Dendritic cell treated with granulocyte-macrophage colony-stimulating factor and Interleukin-4, amounts not matched to agents 40 ng/mL and 50 ng/mL, for 4 days (primary cell): ENCODE data around the gene AATK.

ENCODE experiments used
- H3K27ac Mint-ChIP-seq: one replicate; pipeline ENCODE4 v1.8.0; 2022; ENCODE audit warnings: mild to moderate bottlenecking, mixed read lengths
- H3K27me3 Mint-ChIP-seq: one replicate; pipeline ENCODE4 v1.8.0; 2022; ENCODE audit warnings: mild to moderate bottlenecking, mixed read lengths
- H3K36me3 Mint-ChIP-seq: one replicate; pipeline ENCODE4 v1.8.0; 2022; ENCODE audit warnings: low read depth, mixed read lengths
- H3K4me1 Mint-ChIP-seq: one replicate; pipeline ENCODE4 v1.8.0; 2022; ENCODE audit warnings: low read depth, mixed read lengths
- H3K4me3 Mint-ChIP-seq: one replicate; pipeline ENCODE4 v1.8.0; 2022; ENCODE audit warnings: mild to moderate bottlenecking, moderate library complexity, mixed read lengths
- H3K9me3 Mint-ChIP-seq: one replicate; pipeline ENCODE4 v1.8.0; 2022; ENCODE audit warnings: mixed read lengths
- intact Hi-C: fragments of 100-400 bp; cut with micrococcal nuclease; formaldehyde crosslinking; loops from one replicate; pipeline ENCODE4 v1.15.0; 2022

Gene AATK

DNA sequence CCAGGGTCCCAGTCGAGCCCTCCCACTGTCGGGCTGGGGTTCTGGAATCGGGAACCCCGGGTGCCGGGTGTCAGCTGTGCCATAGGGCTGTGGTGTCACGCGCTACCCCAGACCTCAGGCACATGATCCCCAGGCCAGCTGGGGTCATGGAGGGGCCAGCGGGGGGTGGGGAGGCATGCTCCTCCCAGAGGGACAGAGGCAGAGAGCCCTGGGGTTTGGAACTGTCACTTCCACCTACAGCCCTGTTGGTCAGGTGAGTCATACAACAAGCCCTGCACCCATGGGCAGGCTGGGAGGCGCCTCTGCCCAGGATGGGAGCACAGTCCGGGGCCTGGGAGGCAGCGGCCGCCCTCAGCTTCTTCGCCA, 68.1 kb downstream of the AATK start:
- Mint-ChIP-seq H3K9me3 (no peaks in the 10 kb centered on the region), H3K4me3 (peak overlapping the region; percentile 71), H3K27ac (peak overlapping the region; percentile 78), H3K27me3 (peaks cover 11% of the 10 kb centered on the region), H3K4me1 (peaks cover 66% of the 10 kb centered on the region), H3K36me3 (peaks cover 94% of the 10 kb centered on the region)
- intact Hi-C loops, result no loop called here

DNA sequence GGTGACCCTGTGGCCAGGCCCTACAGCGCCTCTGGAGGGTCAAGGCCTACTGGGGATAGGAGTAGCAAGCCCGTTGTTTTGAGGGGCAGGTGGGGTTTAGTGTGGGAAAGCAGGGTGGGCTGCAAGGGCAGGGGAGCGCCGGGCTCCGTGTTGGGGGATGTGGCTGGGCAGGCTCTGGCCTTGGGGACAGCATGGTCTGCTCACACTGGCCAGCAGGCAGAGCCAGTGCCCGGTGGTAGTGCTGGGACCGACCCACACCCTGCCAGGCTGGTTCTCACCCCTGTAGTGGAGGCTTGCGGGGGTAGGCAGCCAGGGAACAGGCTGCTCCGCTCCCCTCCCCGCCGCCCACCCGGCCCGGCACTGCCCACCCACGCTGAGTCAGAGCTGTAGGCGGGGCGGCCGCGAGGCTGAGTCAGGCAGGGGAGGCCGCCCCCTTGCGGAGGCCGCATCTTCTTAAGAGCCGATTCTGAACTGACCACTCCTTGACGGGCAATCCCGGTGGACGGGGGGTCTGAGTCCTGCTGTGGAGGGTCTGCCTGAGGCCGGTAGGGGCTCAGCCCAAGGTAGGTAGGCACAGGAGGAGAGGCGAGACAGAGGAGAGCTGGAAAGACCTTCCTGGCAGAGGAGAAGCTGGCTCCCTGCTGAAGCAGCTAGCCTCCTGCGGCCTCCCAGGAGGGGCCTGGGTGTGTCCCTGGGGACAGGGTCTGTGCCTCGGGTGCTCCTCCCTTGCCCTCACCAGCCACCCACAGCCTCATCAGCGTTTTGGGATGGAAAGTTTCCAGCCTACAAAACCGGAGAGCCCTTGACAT, 68.7 kb downstream of the AATK start:
- H3K27me3 Mint-ChIP-seq, result peaks cover 14% of the 10 kb centered on the region
- H3K4me3 Mint-ChIP-seq, result peak overlapping the region; percentile 71
- peaks cover 94% of the 10 kb centered on the region for H3K36me3 Mint-ChIP-seq
- no peaks in the 10 kb centered on the region for H3K9me3 Mint-ChIP-seq
- peak overlapping the region; percentile 78 for H3K27ac Mint-ChIP-seq
- intact Hi-C loops, result no loop called here
- peaks cover 69% of the 10 kb centered on the region for H3K4me1 Mint-ChIP-seq

DNA sequence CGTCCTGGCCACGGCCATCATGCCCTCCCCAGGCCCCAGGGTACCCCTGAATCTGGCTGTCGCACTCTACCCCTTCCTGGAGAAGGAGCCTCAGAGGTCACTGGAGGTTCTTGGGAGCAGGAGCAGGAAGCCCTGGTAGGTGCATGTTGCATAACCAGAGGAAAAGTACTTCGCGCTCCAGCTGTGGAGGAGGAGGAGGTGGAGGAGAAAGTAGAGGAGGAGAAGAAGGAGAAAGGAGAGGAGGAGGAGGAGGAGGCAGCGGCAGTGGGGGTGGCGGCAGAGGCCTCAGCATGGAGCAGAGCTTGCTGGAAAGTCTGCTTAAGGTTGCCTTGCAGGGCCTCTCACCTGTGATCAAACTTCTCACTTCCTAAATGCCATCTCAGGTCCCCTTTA, 69.3 kb downstream of the AATK start:
- Mint-ChIP-seq H3K36me3 (peaks cover 94% of the 10 kb centered on the region), H3K4me3 (peak overlapping the region; percentile 37), H3K27me3 (peaks cover 14% of the 10 kb centered on the region), H3K27ac (peak overlapping the region; percentile 78), H3K4me1 (peaks cover 69% of the 10 kb centered on the region), H3K9me3 (no peaks in the 10 kb centered on the region)
- intact Hi-C loops, result no loop called here

DNA sequence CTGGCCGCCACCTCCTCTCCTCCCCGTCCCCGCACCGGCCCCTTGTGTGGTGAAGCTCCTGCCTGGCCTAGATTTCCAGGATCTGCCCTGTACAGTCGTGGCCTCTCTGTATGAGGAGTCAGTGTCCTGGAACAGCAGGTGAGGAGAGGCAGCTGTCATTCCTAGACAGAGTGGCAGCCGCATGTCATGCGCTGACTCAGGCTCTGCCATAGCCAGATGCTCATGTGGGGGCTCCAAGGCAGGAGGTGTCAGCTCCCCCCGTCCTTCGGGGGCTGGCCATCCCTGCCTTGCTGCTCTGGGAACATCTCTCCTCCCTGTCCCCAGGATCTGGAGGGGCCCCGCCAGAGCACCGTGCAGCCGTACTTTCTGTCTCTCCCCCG, 70.6 kb downstream of the AATK start:
- intact Hi-C loops, result no loop called here
- peak overlapping the region; percentile 35 for H3K27ac Mint-ChIP-seq
- H3K9me3 Mint-ChIP-seq, result no peaks in the 10 kb centered on the region
- H3K36me3 Mint-ChIP-seq, result peaks cover 82% of the 10 kb centered on the region
- no peak overlapping the region for H3K4me3 Mint-ChIP-seq
- H3K4me1 Mint-ChIP-seq, result peaks cover 74% of the 10 kb centered on the region
- peaks cover 14% of the 10 kb centered on the region for H3K27me3 Mint-ChIP-seq

DNA sequence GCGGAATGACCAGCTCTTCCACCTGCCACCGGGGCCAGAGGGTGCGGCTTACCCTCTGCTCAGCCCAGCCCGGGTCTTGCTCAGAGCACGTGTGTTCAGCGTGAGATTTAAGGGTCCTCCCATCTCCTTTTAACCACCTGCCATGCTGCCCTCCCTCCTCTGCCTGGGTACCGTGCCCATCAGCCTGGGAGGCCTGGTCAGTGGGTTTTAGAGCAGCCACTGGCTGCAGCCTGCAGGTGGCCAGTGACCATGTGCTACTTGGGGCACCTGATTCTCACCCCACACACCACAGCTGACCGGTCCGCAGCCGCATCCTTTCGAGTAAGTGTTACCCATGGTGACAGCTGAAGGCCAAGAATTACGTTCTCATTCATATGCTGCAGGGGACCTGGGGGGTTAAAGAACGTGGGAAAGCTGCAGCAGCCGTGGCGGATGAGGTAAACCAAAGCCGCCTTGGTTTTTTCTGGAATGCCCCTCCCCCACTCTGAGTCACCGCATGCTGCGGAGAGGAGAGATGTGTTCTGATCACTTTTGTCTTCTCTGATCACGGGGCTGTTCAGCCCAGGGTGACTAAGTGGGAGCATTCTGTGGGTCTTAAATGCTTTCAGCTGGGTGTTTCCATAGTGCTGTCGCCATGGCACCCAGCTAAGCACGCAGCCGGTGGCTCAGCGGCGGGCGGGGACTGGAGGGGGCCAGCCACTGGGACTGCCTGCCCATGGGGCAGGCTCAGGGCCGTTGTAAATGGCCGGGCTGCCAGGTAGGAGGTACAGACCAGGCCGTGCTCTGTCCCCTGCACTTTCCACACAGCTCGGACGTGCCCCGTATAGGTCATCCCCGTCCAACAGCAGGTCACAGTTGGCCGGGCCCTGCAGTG, 71.3 kb downstream of the AATK start:
- H3K4me1 Mint-ChIP-seq, result peaks cover 81% of the 10 kb centered on the region
- H3K9me3 Mint-ChIP-seq, result no peaks in the 10 kb centered on the region
- intact Hi-C loops, result no loop called here

DNA sequence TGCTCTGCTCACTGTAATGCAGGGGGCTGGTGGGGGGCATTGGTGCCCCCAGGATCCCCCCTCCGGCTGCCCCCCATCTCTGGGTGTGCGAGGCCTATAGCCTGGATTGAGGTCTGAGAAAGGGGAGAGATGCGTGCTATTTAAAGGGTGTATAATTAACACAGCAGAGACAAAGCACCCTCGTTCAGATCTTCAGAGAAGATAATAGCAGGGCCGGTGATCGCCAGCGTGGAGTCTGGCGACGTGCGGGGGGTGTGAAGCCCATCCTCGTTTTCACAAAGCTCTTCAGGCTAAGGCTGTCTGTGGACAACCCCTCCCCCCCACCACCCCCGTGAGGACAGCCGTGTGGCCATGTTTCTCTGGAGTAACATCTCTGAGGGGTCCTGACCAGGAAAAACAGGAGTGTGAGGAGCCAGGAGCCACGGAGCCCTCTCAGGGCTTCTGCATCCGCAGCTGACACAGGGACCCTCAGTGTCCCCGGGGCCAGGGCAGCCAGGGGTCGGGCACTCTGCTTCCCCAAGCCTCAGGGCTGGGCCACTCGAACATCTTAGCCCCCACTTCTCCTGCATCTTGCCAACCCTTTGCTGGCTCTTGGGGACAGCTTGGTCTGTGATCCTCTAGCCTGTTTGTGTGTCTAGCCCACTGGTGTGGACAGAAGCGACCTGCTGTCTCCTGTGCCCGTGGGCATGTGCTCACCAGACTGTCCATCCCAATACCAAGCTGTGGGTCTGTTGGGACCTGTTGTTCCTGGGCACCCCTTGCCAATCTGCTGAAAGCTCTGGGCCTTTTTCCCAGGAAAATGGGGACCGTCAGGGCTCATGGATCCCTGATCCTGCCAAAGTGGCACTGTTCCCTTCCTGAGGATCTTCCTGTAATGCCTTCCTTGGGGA, 72.2 kb downstream of the AATK start:
- Mint-ChIP-seq H3K36me3 (peaks cover 72% of the 10 kb centered on the region), H3K4me3 (no peak overlapping the region), H3K27me3 (peaks cover 11% of the 10 kb centered on the region), H3K4me1 (peaks cover 84% of the 10 kb centered on the region), H3K9me3 (no peaks in the 10 kb centered on the region), H3K27ac (peak overlapping the region; percentile 35)
- intact Hi-C loops, result no loop called here

More for the DNA sequence above, 71.3 kb downstream of the AATK start:
- Mint-ChIP-seq H3K27ac (peak overlapping the region; percentile 35), H3K36me3 (peaks cover 76% of the 10 kb centered on the region), H3K27me3 (peaks cover 14% of the 10 kb centered on the region), H3K4me3 (no peak overlapping the region)

DNA sequence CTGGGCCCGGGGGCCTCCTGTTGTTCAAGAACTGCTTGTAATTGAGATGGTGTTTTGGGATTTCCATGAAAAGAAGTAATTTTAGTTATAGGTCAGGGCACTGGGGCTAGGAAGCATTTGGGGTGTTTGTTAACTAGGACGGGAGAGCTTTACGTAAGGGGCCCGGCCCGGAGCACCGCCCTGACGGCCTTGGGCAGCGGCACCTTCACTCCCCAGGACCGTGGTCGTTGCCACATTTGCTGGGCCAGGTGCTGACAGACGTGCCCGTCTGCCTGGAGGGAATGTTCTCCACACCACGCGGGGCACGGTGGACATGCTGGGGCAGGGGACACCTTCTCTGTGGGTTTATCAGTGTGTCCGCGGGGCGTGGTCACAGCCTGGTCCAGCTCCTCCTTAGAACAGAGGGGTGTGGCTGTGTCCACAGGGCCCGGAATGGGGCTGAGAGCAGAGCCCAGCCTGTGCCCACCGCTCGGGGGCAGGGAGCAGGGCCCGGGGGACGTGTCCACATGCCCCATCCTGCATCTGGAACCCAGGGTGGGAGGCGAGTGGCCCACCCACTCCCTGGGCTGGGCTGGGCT, 73.4 kb downstream of the AATK start:
- no peak overlapping the region for H3K4me3 Mint-ChIP-seq
- H3K4me1 Mint-ChIP-seq, result peaks cover 72% of the 10 kb centered on the region
- peaks cover 11% of the 10 kb centered on the region for H3K27me3 Mint-ChIP-seq
- intact Hi-C loops, result no loop called here
- H3K27ac Mint-ChIP-seq, result peak overlapping the region; percentile 20
- H3K36me3 Mint-ChIP-seq, result peaks cover 76% of the 10 kb centered on the region
- no peaks in the 10 kb centered on the region for H3K9me3 Mint-ChIP-seq

DNA sequence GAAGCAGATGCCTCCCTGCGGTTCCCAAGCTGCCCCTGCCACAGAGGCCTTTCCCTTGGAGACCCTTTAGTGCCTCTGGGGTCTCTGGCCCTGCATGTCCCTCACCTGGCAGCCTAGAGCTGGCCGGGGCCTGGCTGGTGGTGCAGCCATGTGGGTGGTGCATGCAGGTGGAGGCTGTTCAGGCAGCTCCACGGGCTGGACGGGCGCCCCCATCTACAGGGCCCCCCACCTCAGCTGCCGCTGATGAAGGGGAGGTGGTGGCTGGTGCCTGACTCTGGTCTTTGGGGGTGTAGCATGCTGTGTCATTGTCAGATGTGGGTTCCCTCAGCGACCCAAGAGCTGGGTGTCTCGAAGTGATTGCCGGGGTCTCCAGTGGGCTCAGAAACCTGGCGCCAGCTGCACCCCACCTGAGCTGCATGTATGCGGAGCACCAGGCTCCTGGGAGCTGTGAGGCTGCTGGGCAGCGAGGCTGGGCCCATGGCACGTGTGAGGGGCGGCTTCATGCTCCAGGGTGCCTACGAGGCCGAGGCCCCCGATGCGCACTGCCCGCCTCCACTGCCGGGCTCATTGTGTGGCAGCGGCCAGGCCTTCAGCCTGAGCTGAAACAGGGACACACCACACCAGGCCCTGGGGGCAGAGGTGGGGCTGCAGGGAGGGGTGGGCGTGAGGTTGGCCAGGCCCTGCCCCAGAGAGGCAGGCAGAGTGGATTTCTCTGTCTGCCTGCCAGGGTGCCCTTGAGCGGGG, 74.1 kb downstream of the AATK start:
- Mint-ChIP-seq H3K27me3 (peaks cover 11% of the 10 kb centered on the region), H3K4me1 (peaks cover 66% of the 10 kb centered on the region), H3K27ac (peak overlapping the region; percentile 20), H3K36me3 (peaks cover 78% of the 10 kb centered on the region), H3K9me3 (no peaks in the 10 kb centered on the region), H3K4me3 (no peak overlapping the region)
- intact Hi-C loops, result no loop called here

DNA sequence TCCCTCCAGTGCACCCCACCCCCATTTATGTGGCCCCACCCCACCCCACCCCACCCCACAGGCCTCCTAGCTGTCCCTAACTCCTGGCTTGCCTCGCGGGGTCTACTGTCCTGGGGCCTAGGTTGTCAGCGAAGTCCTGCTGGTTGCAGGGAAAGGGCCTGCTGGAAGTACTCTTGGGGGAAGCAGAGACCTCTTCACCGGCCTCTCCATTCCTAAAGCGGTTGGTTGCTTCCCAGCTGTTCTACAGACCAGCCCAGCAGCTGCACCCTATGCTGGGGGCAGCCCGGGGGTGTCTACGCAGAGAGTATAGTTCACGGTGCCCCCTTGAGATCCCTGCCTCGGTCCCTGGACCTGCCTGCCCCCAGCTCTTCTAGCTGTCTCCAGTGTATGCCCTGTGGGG, 74.9 kb downstream of the AATK start:
- Mint-ChIP-seq H3K9me3 (no peaks in the 10 kb centered on the region), H3K4me3 (no peak overlapping the region), H3K27ac (peak overlapping the region; percentile 79), H3K36me3 (peaks cover 78% of the 10 kb centered on the region), H3K4me1 (peaks cover 58% of the 10 kb centered on the region), H3K27me3 (peaks cover 11% of the 10 kb centered on the region)
- intact Hi-C loops, result no loop called here

DNA sequence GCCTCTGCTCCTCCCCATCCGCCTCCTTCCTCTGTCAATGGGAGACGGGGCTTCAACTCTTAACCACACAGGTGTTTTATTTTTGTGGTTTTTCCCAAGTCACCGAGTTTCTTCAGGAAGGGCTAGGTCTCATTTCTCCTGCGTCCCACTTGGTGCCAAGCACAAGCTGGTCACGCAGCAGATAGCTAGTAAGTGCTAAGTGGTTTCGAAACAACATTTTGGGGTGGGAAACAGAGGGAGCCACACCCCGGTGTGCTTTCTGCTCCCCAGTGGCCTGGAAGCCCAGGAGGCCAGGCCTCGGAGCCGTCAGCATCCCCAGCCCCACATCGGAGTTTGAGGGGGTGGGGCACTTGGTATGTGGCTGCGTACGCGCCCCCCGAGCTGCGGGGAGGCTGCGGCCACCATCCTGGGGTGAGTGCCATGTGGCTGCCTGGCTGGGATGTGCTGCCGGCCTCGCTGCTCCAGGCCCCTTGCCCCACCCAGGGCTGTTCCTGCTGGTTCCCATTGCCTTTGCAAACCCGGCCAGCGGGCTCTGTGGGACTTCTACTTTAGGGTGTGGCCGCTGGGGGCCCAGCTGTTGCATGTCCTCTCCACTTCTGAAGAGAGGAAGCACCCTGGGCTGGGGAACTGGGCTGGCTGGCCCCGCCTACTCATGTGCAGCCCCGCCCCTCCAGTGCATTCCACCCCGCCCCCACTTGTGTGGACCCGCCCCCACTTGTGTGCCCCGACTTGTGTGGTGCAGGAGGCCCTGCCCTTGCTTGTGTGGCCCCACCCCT, 75.5 kb downstream of the AATK start:
- peaks cover 78% of the 10 kb centered on the region for H3K36me3 Mint-ChIP-seq

DNA sequence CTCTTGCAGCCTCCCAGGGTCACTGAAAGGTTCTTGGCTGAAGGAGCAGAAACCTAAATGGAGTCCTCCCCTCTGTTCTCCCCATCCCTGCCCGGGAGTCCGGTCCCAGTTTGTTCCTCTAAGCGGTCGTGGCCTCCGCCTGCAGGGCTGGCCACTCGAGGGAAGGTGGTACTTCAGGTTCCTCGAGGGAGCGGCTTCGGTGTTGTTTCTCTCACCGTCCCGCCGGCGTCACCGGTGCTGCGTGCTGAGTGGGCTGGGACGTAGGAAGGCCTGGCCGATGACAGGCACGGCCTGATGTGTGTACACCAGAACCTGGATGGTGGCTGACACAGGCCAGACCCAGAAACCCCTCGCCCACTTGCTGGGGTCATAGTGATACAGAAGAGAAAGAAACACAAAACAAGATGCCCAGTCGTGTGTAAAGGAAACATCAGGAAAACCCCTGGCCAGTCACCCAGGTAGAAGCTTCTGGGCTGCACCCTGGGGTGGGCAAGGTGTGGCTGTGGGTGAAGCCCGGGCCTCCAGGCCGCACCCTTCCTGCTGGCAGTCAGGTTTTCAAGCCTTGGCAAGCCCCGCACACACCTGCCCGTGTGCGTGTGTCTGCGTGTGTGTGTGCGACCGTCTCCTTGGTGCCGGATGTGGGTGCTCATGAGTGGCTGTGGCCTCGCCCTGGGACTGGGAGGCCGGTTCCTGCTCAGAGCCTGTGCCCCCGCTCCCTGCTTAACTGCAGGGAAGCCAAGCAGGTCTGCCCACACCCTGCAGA, 79.1 kb downstream of the AATK start:
- no peak overlapping the region for H3K4me3 Mint-ChIP-seq
- no peaks in the 10 kb centered on the region for H3K27me3 Mint-ChIP-seq
- no peak overlapping the region for H3K27ac Mint-ChIP-seq
- intact Hi-C loops, result no loop called here
- H3K9me3 Mint-ChIP-seq, result no peaks in the 10 kb centered on the region
- H3K4me1 Mint-ChIP-seq, result peaks cover 26% of the 10 kb centered on the region
- peaks cover 72% of the 10 kb centered on the region for H3K36me3 Mint-ChIP-seq

More for the DNA sequence above, 75.5 kb downstream of the AATK start:
- intact Hi-C loops, result no loop called here
- no peaks in the 10 kb centered on the region for H3K9me3 Mint-ChIP-seq
- no peak overlapping the region for H3K4me3 Mint-ChIP-seq
- peaks cover 11% of the 10 kb centered on the region for H3K27me3 Mint-ChIP-seq
- H3K27ac Mint-ChIP-seq, result peak overlapping the region; percentile 79
- peaks cover 52% of the 10 kb centered on the region for H3K4me1 Mint-ChIP-seq

DNA sequence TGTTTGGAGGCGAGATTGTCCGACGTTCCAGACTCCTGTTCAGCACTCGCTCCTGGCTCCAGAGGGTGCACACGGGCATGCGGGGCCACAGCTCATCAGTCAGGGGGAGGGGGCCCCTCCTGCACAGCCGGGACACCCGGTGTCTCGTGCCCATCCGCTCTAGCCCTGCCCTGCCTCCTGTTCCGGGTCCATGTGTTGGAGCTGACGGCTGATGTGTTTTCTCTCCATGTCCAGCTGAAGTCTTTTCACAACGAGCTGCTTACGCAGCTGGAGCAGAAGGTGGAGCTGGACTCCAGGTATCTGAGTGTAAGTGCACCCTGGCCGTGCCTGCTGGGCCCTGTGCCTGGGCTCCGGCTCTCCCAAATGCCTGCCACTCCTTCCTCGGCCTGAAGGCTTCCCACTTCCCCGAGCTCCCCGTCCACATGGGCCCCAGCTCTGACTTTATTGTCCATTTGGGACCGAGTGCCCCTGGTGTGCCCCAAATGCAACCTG, 80.6 kb downstream of the AATK start:
- Mint-ChIP-seq H3K27me3 (no peaks in the 10 kb centered on the region), H3K36me3 (peaks cover 83% of the 10 kb centered on the region), H3K4me1 (peaks cover 15% of the 10 kb centered on the region), H3K27ac (no peak overlapping the region), H3K4me3 (no peak overlapping the region), H3K9me3 (no peaks in the 10 kb centered on the region)
- intact Hi-C loops, result no loop called here
